Measurements from ENCODE around the gene ARMC8. TPM values are rescaled to one million over a fixed set of nuclear protein-coding genes. Genes with fewer than 3 reads are reported as not detected.

Gene ARMC8
- total RNA-seq, 1 donor from 2014 or later, result 33.2 TPM

- DNase-seq (ENCODE audit: low read depth) (no peak), FAIRE-seq (no peak)
- no peaks in the 10 kb centered on the region for H3K27me3 ChIP-seq (ENCODE audit: insufficient read depth, low read length)
- H3K9me3 ChIP-seq (ENCODE audit: insufficient read depth, low read depth, low read length), result no peaks in the 10 kb centered on the region
- no peaks in the 10 kb centered on the region for H3K27me3 Mint-ChIP-seq (ENCODE audit: low read depth, unreplicated experiment)
- H3K4me1 Mint-ChIP-seq (ENCODE audit: low read depth, unreplicated experiment), result peaks cover 4% of the 10 kb centered on the region
- no peak overlapping the region for H3K4me3 Mint-ChIP-seq (ENCODE audit: unreplicated experiment)
- no peak overlapping the region for H3K9ac ChIP-seq (ENCODE audit: low read length)
- TF ChIP-seq CTCF (IDR thresholded peaks at IDR 0.05; ENCODE audit: insufficient read depth, low read depth, low read length), result no peak
- no peak overlapping the region for H3K27ac ChIP-seq (ENCODE audit: low read depth, low read length)
- no peaks in the 10 kb centered on the region for H3K9me3 Mint-ChIP-seq (ENCODE audit: unreplicated experiment)
- H3K4me1 ChIP-seq (ENCODE audit: insufficient read depth, low read length), result peaks cover 11% of the 10 kb centered on the region
- peaks cover 27% of the 10 kb centered on the region for H3K36me3 ChIP-seq (ENCODE audit: insufficient read depth, low read length)
- H3K4me2 ChIP-seq (ENCODE audit: low read length), result no peak overlapping the region
- no peak overlapping the region for H3K4me3 ChIP-seq (ENCODE audit: insufficient read depth, low read depth, low read length)
- peaks cover 3% of the 10 kb centered on the region for H3K36me3 Mint-ChIP-seq (ENCODE audit: low read depth, unreplicated experiment)
- no peak overlapping the region for H2AFZ ChIP-seq (ENCODE audit: low read depth, low read length)
- H3K27ac Mint-ChIP-seq (ENCODE audit: unreplicated experiment), result no peak overlapping the region
- no peaks in the 10 kb centered on the region for H3K79me2 ChIP-seq (ENCODE audit: insufficient read depth, low read length)
- H4K20me1 ChIP-seq (ENCODE audit: insufficient read depth, low read length), result peaks cover 8% of the 10 kb centered on the region
These were observed 51.6 kb downstream of the ARMC8 start for GRCh38 chr3:138238711-138239110.

- Histone ChIP-seq H3K4me1 (ENCODE audit: insufficient read depth, low read length) (no peaks in the 10 kb centered on the region), H3K9ac (ENCODE audit: low read length) (no peak overlapping the region), H2AFZ (ENCODE audit: low read depth, low read length) (no peak overlapping the region), H3K4me2 (ENCODE audit: low read length) (no peak overlapping the region), H3K36me3 (ENCODE audit: insufficient read depth, low read length) (peaks cover 29% of the 10 kb centered on the region), H3K27ac (ENCODE audit: low read depth, low read length) (no peak overlapping the region), H3K79me2 (ENCODE audit: insufficient read depth, low read length) (no peaks in the 10 kb centered on the region), H3K27me3 (ENCODE audit: insufficient read depth, low read length) (no peaks in the 10 kb centered on the region), H4K20me1 (ENCODE audit: insufficient read depth, low read length) (no peaks in the 10 kb centered on the region), H3K4me3 (ENCODE audit: insufficient read depth, low read depth, low read length) (no peak overlapping the region), H3K9me3 (ENCODE audit: insufficient read depth, low read depth, low read length) (no peaks in the 10 kb centered on the region)
- no peak for TF ChIP-seq CTCF (IDR thresholded peaks at IDR 0.05; ENCODE audit: insufficient read depth, low read depth, low read length)
- no peak for TF ChIP-seq EZH2 (IDR thresholded peaks at IDR 0.05; ENCODE audit: insufficient read depth, low read length)
- H3K27ac Mint-ChIP-seq (ENCODE audit: unreplicated experiment), result no peak overlapping the region
- H3K36me3 Mint-ChIP-seq (ENCODE audit: low read depth, unreplicated experiment), result peaks cover 6% of the 10 kb centered on the region
- DNase-seq (ENCODE audit: low read depth) (peak; percentile 28), FAIRE-seq (no peak)
- no peaks in the 10 kb centered on the region for H3K27me3 Mint-ChIP-seq (ENCODE audit: low read depth, unreplicated experiment)
- H3K4me3 Mint-ChIP-seq (ENCODE audit: unreplicated experiment), result no peak overlapping the region
- H3K9me3 Mint-ChIP-seq (ENCODE audit: unreplicated experiment), result no peaks in the 10 kb centered on the region
- H3K4me1 Mint-ChIP-seq (ENCODE audit: low read depth, unreplicated experiment), result no peaks in the 10 kb centered on the region
These were observed 54.0 kb downstream of the ARMC8 start for GRCh38 chr3:138241061-138241460.

- peaks cover 27% of the 10 kb centered on the region for H3K36me3 ChIP-seq (ENCODE audit: insufficient read depth, low read length)
- H3K36me3 Mint-ChIP-seq (ENCODE audit: low read depth, unreplicated experiment), result peaks cover 8% of the 10 kb centered on the region
These were observed 54.6 kb downstream of the ARMC8 start for GRCh38 chr3:138241676-138242075.

More at GRCh38 chr3:138241676-138242075, 54.6 kb downstream of the ARMC8 start:
- Histone ChIP-seq H3K79me2 (ENCODE audit: insufficient read depth, low read length) (no peaks in the 10 kb centered on the region), H3K27ac (ENCODE audit: low read depth, low read length) (no peak overlapping the region), H4K20me1 (ENCODE audit: insufficient read depth, low read length) (no peaks in the 10 kb centered on the region), H2AFZ (ENCODE audit: low read depth, low read length) (no peak overlapping the region), H3K9ac (ENCODE audit: low read length) (no peak overlapping the region), H3K4me3 (ENCODE audit: insufficient read depth, low read depth, low read length) (no peak overlapping the region), H3K4me2 (ENCODE audit: low read length) (no peak overlapping the region), H3K4me1 (ENCODE audit: insufficient read depth, low read length) (no peaks in the 10 kb centered on the region), H3K9me3 (ENCODE audit: insufficient read depth, low read depth, low read length) (no peaks in the 10 kb centered on the region), H3K27me3 (ENCODE audit: insufficient read depth, low read length) (no peaks in the 10 kb centered on the region)
- peak; percentile 17 for FAIRE-seq
- Mint-ChIP-seq H3K4me1 (ENCODE audit: low read depth, unreplicated experiment) (no peaks in the 10 kb centered on the region), H3K27ac (ENCODE audit: unreplicated experiment) (no peak overlapping the region), H3K4me3 (ENCODE audit: unreplicated experiment) (no peak overlapping the region), H3K9me3 (ENCODE audit: unreplicated experiment) (no peaks in the 10 kb centered on the region), H3K27me3 (ENCODE audit: low read depth, unreplicated experiment) (no peaks in the 10 kb centered on the region)
- TF ChIP-seq CTCF (IDR thresholded peaks at IDR 0.05; ENCODE audit: insufficient read depth, low read depth, low read length) (no peak), EZH2 (IDR thresholded peaks at IDR 0.05; ENCODE audit: insufficient read depth, low read length) (no peak)
- no peak for DNase-seq (ENCODE audit: low read depth)
